ENCODE measurements around the gene PTPRZ1. TPM values are rescaled to one million over a fixed set of nuclear protein-coding genes. Genes with fewer than 3 reads are reported as not detected.

The PTPRZ1 gene
- total RNA-seq, 1 experiment from 2014 or later: 74.2 TPM

DNA sequence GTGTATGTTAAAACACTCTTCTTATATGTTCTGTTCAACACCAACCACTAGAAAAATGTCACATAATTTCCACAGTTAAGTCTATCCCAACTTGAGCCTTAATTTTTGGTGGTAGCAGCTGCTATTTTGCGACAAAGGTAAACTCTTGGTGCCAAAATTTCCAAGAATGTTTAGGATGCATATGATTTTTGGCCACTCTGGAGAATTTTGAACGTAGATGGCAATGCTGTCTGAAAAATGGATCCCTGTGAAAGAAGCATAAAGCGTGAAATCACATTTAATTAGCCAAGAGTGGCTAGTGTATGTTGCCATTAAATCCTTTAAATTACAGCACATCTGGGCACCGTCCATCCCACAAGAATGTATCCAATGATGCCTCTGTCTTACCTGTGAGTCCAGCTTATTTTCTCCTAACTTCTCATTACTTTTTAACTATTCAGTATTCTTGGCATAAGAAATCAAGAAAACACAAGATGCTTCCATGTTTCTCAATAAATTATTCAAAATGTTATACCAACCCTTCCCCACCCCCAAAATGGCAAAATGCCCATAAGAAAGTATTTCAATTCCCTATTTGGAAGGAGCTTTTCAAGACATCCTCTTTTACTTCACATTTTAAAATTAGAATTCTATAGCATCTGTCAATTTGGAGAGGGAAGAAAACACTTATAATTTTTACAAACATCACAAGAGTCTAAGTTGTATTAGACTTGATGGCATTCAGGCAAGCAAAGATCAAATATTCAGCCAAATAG, 12.4 kb downstream of the PTPRZ1 start:
- Histone ChIP-seq H2BK120ac (ENCODE audit: low read depth, low read length, poor library complexity, severe bottlenecking) (no peak overlapping the region), H3K14ac (ENCODE audit: insufficient read depth, low read length) (no peak overlapping the region), H2AK5ac (ENCODE audit: insufficient read length, low read length) (no peak overlapping the region), H3T11ph (ENCODE audit: low read length) (no peak overlapping the region), H3K56ac (ENCODE audit: insufficient read length, low read depth, low read length) (no peak overlapping the region), H2AFZ (ENCODE audit: low read length) (no peak overlapping the region), H3K4me2 (ENCODE audit: insufficient read depth, insufficient read length, low read length) (no peak overlapping the region), H3K27ac (ENCODE audit: insufficient read length, low read depth, low read length) (no peak overlapping the region), H4K8ac (replicated peaks; ENCODE audit: insufficient read length, low read depth, low read length) (no peak overlapping the region), H2BK12ac (ENCODE audit: insufficient read length, low read depth, low read length) (no peak overlapping the region), H2BK5ac (ENCODE audit: insufficient read length, low read length) (no peak overlapping the region), H3K9ac (ENCODE audit: extremely low read depth, insufficient read length, low read length) (peak overlapping the region; percentile 8), H3K23ac (ENCODE audit: insufficient read length, low read depth, low read length) (no peak overlapping the region), H4K20me1 (ENCODE audit: control insufficient read depth, insufficient read depth, insufficient read length) (no peaks in the 10 kb centered on the region), H3K4me1 (ENCODE audit: insufficient read depth, low read length) (peaks cover 15% of the 10 kb centered on the region; the same call in 1 of the 2 replicates), H2BK15ac (ENCODE audit: low read depth, low read length) (no peak overlapping the region), H2BK20ac (ENCODE audit: low read depth, low read length, poor library complexity, severe bottlenecking) (no peak overlapping the region), H3K9me3 (ENCODE audit: control insufficient read depth, low read depth, low read length) (no peaks in the 10 kb centered on the region), H3K23me2 (ENCODE audit: insufficient read length, low read depth, low read length, poor library complexity, severe bottlenecking) (no peaks in the 10 kb centered on the region), H4K91ac (ENCODE audit: insufficient read length, low read depth, low read length) (no peak overlapping the region), H3K27me3 (ENCODE audit: insufficient read depth, low read length) (no peaks in the 10 kb centered on the region), H4K5ac (ENCODE audit: insufficient read length, low read depth, low read length) (no peak overlapping the region), H3K18ac (ENCODE audit: insufficient read length, low read depth, low read length) (no peak overlapping the region), H3K79me1 (ENCODE audit: insufficient read depth, low read depth, low read length, poor library complexity, severe bottlenecking) (peaks cover 2% of the 10 kb centered on the region), H3K79me2 (ENCODE audit: insufficient read depth, low read length) (peaks cover 54% of the 10 kb centered on the region), H3K4ac (ENCODE audit: low read depth, low read length) (no peak overlapping the region)
- H3K4me1 Mint-ChIP-seq: peaks cover 48 to 53% of the 10 kb centered on the region in 2 experiments
- H3K27me3 Mint-ChIP-seq (ENCODE audit: low read depth): no peaks in the 10 kb centered on the region
- peaks cover 0 to 8% (median 8%) of the 10 kb centered on the region in 3 experiments; a peak in 4 of 7 replicates for H3K36me3 Mint-ChIP-seq (ENCODE audit: insufficient read depth in 1 of 3, low read depth in 3 of 3)
- H3K27ac Mint-ChIP-seq: peak overlapping the region in 2 of 3 experiments; percentile 35 to 39; a peak in 1 of 7 replicates
- H3K4me3 Mint-ChIP-seq: no peak overlapping the region
- H3K9me3 Mint-ChIP-seq: no peaks in the 10 kb centered on the region
- WGBS (ENCODE audit: extremely low coverage, insufficient read length, low lambda C conversion rate): no CpG with 5 or more reads among the region's 4 CpGs
- DNase-seq: no peak
- TF ChIP-seq, protein P1, sequence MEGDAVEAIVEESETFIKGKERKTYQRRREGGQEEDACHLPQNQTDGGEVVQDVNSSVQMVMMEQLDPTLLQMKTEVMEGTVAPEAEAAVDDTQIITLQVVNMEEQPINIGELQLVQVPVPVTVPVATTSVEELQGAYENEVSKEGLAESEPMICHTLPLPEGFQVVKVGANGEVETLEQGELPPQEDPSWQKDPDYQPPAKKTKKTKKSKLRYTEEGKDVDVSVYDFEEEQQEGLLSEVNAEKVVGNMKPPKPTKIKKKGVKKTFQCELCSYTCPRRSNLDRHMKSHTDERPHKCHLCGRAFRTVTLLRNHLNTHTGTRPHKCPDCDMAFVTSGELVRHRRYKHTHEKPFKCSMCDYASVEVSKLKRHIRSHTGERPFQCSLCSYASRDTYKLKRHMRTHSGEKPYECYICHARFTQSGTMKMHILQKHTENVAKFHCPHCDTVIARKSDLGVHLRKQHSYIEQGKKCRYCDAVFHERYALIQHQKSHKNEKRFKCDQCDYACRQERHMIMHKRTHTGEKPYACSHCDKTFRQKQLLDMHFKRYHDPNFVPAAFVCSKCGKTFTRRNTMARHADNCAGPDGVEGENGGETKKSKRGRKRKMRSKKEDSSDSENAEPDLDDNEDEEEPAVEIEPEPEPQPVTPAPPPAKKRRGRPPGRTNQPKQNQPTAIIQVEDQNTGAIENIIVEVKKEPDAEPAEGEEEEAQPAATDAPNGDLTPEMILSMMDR (conservative IDR thresholded peaks at IDR 0.05): no peak
